MM.1S (cell line): Measurements from ENCODE around the gene SETBP1.

ENCODE experiments used
- EZH2 ChIP-seq: fragments of 300-600 bp; sonication (generic); optimal IDR thresholded peaks from 2 replicates; pipeline ENCODE3; 2017; ENCODE audit warnings: low read depth, mild to moderate bottlenecking, antibody characterized with exemption, low read length, mixed read lengths
- TF ChIP-seq, protein P1 (sequence below): fragments of 300-600 bp; sonication (generic); IDR thresholded peaks from 2 replicates; pipeline ENCODE4 v1.5.1; 2016; ENCODE audit warnings: antibody characterized with exemption, low read length, mixed read lengths

DNA sequence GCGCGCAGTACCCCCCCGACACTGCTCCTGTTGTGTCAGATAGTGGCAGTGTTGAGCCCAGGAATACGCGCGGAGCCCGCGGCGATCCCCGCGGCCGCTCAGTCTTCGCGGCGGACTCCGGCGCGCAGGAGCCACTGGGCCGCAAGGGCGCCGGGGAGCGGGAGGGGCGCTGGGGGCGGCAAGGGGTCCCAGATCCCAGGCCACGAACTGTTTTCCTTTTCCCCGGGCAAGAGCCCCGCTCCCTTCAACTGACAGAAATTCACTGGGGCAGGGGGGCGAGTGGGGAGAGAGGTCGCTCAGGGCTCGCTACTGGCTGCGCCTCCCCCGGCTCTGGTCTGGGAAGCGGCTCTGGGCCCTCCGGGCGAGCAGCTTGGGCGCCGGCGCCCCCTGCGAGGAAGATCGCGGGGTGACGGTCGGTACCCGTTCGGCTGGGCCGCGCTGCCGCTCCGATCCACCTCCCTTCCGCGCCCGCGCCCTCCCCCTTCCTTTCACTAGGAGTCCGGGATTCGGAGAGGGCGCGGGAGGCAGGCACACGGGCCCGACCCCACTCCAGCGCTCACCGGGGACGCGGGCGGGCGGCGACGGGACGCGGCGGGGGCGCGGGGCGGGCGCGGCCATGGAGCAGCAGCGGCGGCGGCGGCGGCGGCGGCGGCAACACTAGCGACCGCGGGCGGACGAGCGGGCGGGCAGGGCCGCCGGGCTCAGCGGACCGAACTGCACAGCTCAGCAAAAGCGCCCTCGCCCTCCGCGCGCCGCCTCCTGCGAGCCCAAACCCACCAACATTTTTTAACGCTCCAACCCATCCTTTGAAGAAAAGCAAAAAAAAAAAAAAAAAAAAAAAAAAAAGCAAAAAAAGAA is 1.4 kb upstream of the SETBP1 start:
- no peak for TF ChIP-seq EZH2
- TF ChIP-seq, protein P1, sequence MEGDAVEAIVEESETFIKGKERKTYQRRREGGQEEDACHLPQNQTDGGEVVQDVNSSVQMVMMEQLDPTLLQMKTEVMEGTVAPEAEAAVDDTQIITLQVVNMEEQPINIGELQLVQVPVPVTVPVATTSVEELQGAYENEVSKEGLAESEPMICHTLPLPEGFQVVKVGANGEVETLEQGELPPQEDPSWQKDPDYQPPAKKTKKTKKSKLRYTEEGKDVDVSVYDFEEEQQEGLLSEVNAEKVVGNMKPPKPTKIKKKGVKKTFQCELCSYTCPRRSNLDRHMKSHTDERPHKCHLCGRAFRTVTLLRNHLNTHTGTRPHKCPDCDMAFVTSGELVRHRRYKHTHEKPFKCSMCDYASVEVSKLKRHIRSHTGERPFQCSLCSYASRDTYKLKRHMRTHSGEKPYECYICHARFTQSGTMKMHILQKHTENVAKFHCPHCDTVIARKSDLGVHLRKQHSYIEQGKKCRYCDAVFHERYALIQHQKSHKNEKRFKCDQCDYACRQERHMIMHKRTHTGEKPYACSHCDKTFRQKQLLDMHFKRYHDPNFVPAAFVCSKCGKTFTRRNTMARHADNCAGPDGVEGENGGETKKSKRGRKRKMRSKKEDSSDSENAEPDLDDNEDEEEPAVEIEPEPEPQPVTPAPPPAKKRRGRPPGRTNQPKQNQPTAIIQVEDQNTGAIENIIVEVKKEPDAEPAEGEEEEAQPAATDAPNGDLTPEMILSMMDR = peak; percentile 63
